Sigmoid colon (tissue), 7 donors: ENCODE data around the gene SYCP1. TPM values are rescaled to one million over a fixed set of nuclear protein-coding genes. Genes with fewer than 3 reads are reported as not detected.

Source experiments
- DNase-seq: peaks from one replicate; pipeline ENCODE4 v3.0.0-alpha.2; 2019
- H3K27ac ChIP-seq, 4 donors: fragments of 200-600 bp; sonication (generic); one replicate each; pipeline ENCODE4 v1.5.1; 2016 to 2019; ENCODE audit warnings: mild to moderate bottlenecking in 1 of 4
- H3K27me3 ChIP-seq, 3 donors: fragments of 200-600 bp; sonication (generic); one replicate each; pipeline ENCODE4 v1.5.1; 2019; ENCODE audit warnings: mild to moderate bottlenecking in 1 of 3
- H3K36me3 ChIP-seq, 4 donors: fragments of 200-600 bp; sonication (generic); one replicate each; pipeline ENCODE4 v1.5.1; 2016 to 2019
- H3K4me1 ChIP-seq, 4 donors: fragments of 200-600 bp; sonication (generic); one replicate each; pipeline ENCODE4 v1.5.1; 2017 to 2019
- H3K4me3 ChIP-seq, 4 donors: fragments of 200-600 bp; sonication (generic); one replicate each; pipeline ENCODE4 v1.5.1; 2017 to 2019; ENCODE audit warnings: mild to moderate bottlenecking in 2 of 4, moderate library complexity in 1 of 4
- H3K9me3 ChIP-seq, 4 donors: fragments of 200-600 bp in 3 of 4; sonication (generic) in 3 of 4; one replicate each; pipeline versions ENCODE4 v1.5.1 to v1.6.1; 2013 to 2019
- EP300 ChIP-seq, 4 donors: sonication (generic); formaldehyde crosslinking; IDR thresholded peaks; one replicate each; pipeline ENCODE4 v1.6.1; 2017; ENCODE audit warnings: antibody characterized with exemption in 4 of 4
- POLR2A ChIP-seq, 2 donors: fragments of 450-650 bp; IDR thresholded peaks; one replicate each; pipeline ENCODE4 v1.6.1; 2016; ENCODE audit warnings: antibody characterized with exemption in 2 of 2, mild to moderate bottlenecking in 2 of 2, moderate library complexity in 2 of 2
- POLR2AphosphoS5 ChIP-seq, 4 donors: sonication (generic); formaldehyde crosslinking; IDR thresholded peaks; one replicate each; pipeline ENCODE4 v1.6.1; 2017; ENCODE audit warnings: antibody characterized with exemption in 4 of 4
- WGBS, 2 donors: extraction: QIAGEN DNeasy Blood & Tissue Kit; methylation state at CpG; one replicate each; pipeline ENCODE4 v1.1.7; 2013; 5-methylcytosine and 5-hydroxymethylcytosine counted together
- intact Hi-C: fragments of 100-400 bp; cut with DNase I; formaldehyde crosslinking; loops from one replicate; pipeline ENCODE4 v1.15.1; 2023
- polyA plus RNA-seq, 3 donors: library from polyadenylated mRNA; stranded (reverse); fragments of 200-250 nt; gene quantifications; one replicate each; pipeline ENCODE4 v1.2.3, GENCODE V29; 2013
- total RNA-seq, 4 donors: library from RNA; depleted of rRNA; stranded (reverse); fragments of >200 nt; gene quantifications; one replicate each; pipeline ENCODE4 v1.1.0, GENCODE V29; 2016
- TF ChIP-seq, protein P1 (sequence below), 4 experiments: fragments of 450-650 bp in 3 of 4; fragments of 200-600 bp in 1 of 4; IDR thresholded peaks; one replicate each; pipeline ENCODE4 v1.5.1; 2016 to 2019; ENCODE audit warnings: antibody characterized with exemption in 4 of 4, mild to moderate bottlenecking in 3 of 4, moderate library complexity in 2 of 4
- donor health status: healthy with polysubstance abuse.
- donor health status: Bipolar disorder and iron deficiency.
- donor health status: healthy.

SYCP1 gene
- total and polyA plus RNA-seq, 7 donors: not detected

DNA sequence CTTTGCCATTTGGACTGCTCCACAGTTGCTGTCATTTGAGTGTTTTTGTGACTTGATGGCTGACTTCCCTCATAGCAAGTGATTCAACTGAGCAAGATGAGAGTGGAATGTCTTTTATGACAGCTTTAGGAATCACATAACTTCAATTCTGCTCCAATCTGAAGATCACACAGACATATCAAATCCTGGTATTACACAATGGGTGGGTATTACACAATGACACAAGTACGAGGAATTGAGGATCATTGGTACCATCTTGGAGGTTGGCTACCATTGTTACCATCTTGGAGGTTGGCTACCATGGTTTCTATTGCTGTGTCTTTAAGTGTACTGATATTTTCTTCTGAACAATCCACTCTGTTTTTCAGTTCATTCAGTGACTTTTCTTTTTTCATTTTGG lies 166.5 kb downstream of the SYCP1 start:
- DNase-seq: no peak
- 59 to 80% methylated on average over 1 of the region's 1 CpG for WGBS, 2 donors
- intact Hi-C loops: no loop called here
- H3K9me3 ChIP-seq: no peaks in the 10 kb centered on the region
- no peak overlapping the region for H3K4me3 ChIP-seq
- H3K27ac ChIP-seq: no peak overlapping the region
- no peaks in the 10 kb centered on the region for H3K36me3 ChIP-seq
- TF ChIP-seq POLR2AphosphoS5 (IDR thresholded peaks at IDR 0.05): no peak
- TF ChIP-seq, protein P1, sequence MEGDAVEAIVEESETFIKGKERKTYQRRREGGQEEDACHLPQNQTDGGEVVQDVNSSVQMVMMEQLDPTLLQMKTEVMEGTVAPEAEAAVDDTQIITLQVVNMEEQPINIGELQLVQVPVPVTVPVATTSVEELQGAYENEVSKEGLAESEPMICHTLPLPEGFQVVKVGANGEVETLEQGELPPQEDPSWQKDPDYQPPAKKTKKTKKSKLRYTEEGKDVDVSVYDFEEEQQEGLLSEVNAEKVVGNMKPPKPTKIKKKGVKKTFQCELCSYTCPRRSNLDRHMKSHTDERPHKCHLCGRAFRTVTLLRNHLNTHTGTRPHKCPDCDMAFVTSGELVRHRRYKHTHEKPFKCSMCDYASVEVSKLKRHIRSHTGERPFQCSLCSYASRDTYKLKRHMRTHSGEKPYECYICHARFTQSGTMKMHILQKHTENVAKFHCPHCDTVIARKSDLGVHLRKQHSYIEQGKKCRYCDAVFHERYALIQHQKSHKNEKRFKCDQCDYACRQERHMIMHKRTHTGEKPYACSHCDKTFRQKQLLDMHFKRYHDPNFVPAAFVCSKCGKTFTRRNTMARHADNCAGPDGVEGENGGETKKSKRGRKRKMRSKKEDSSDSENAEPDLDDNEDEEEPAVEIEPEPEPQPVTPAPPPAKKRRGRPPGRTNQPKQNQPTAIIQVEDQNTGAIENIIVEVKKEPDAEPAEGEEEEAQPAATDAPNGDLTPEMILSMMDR (IDR thresholded peaks at IDR 0.05): no peak
- TF ChIP-seq POLR2A (IDR thresholded peaks at IDR 0.05): no peak
- no peak for TF ChIP-seq EP300 (IDR thresholded peaks at IDR 0.05)
- H3K27me3 ChIP-seq: no peaks in the 10 kb centered on the region
- no peaks in the 10 kb centered on the region for H3K4me1 ChIP-seq

DNA sequence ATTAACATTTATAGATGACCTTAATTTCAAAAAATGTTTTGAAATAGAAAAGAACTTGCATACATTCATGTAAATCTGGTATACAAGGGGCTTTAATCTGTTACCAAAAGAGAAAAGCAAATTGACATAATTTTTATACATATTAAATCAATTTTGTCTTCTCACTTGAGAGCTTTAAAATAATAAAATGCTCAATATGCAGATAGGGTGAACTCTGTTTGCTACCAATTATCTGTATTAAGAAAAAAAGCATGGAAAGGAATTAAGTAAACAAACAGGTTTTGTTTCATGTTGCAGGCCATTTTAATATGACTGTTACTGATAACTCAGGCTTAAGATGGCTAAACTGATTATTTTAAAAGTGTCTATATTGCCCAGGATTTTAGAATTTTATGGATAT lies 168.9 kb downstream of the SYCP1 start:
- no peaks in the 10 kb centered on the region for H3K9me3 ChIP-seq
- H3K27ac ChIP-seq: no peak overlapping the region
- intact Hi-C loops: no loop called here
- no peaks in the 10 kb centered on the region for H3K4me1 ChIP-seq
- no peak overlapping the region for H3K4me3 ChIP-seq
- no peak for DNase-seq
- H3K36me3 ChIP-seq: no peaks in the 10 kb centered on the region
- TF ChIP-seq EP300 (IDR thresholded peaks at IDR 0.05): no peak
- TF ChIP-seq, protein P1 (IDR thresholded peaks at IDR 0.05): no peak
- no peak for TF ChIP-seq POLR2A (IDR thresholded peaks at IDR 0.05)
- H3K27me3 ChIP-seq: no peaks in the 10 kb centered on the region

DNA sequence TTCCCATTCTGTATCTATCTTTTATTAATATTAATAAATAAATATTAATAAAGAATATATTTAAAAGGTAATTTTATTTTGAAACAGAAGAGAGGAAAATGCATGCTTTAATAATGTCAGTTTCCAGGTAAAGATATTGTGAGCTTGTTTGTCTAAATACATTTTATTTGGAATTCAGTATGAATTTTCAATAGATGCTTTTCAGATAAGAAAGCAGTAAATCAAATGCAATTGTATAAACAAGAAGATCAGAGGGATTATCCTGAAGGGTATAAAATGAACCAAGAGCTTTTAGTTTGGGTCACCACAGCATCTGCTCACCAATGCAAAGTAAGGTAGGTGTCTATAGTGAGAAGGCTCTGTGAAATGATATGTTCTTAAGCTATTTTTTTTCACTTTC lies 174.9 kb downstream of the SYCP1 start, which contains the start of gene TSHB:
Gene TSHB, plus strand, starts transcription at position 301 of the 400 bp plus-strand sequence. CDS start 3,537 bp downstream, outside the sequence.
- Histone ChIP-seq H3K4me1 (no peaks in the 10 kb centered on the region), H3K27me3 (no peaks in the 10 kb centered on the region), H3K9me3 (no peaks in the 10 kb centered on the region), H3K36me3 (no peaks in the 10 kb centered on the region), H3K27ac (no peak within 1 kb of the TSS), H3K4me3 (no peak within 1 kb of the TSS)
- TF ChIP-seq EP300 (IDR thresholded peaks at IDR 0.05) (no peak), POLR2AphosphoS5 (IDR thresholded peaks at IDR 0.05) (no peak)
- no peak for DNase-seq
- intact Hi-C loops: no loop called here

DNA sequence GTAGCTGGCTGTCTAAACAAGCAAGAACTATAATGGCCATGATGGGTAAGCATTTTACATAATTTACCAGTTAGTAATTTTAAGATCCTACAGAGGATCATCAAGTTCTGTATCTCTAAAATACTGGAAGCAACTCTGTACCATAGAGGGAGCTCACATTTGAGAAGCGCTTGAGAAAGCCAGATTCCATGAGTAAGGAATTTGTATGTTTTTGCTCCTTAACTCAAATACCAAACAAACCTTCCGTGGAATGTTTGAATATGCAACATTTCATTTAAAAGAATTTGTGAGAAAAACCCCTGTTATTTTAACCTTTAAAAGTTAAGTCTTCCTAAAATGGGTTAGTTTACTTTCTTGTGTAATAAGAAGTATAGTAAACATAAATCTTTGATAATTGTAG lies 176.9 kb downstream of the SYCP1 start:
- Histone ChIP-seq H3K27me3 (no peaks in the 10 kb centered on the region), H3K36me3 (no peaks in the 10 kb centered on the region), H3K9me3 (no peaks in the 10 kb centered on the region), H3K4me3 (no peak overlapping the region), H3K4me1 (peaks cover 0 to under 1% (median 0%) of the 10 kb centered on the region in 4 donors), H3K27ac (no peak overlapping the region)
- DNase-seq: no peak
- intact Hi-C loops: no loop called here
- WGBS, 2 donors: 65 to 76% methylated on average over 2 of the region's 2 CpGs
- no peak for TF ChIP-seq POLR2AphosphoS5 (IDR thresholded peaks at IDR 0.05)
- TF ChIP-seq, protein P1 (IDR thresholded peaks at IDR 0.05): no peak
- no peak for TF ChIP-seq EP300 (IDR thresholded peaks at IDR 0.05)
- TF ChIP-seq POLR2A (IDR thresholded peaks at IDR 0.05): no peak

DNA sequence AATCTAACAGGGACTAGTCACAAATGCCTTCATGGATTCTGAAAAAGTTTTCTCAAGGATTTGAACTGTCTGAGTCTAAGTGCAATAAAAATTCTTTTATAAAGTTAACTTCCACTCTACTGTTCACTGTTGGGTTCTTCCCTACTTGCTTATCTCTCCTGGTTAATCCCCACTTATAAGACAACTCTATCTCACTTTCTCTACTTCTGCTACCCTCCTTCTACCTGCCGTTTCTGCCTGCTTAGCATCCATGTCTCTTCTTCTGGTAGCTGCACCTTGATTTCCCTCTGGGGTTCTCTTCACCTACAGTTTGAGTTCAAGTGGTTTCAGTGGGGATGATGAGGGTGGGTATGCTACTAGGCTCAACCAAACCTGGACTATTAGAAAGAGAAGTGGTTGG lies 181.0 kb downstream of the SYCP1 start:
- Histone ChIP-seq H3K36me3 (peaks cover 0 to 8% (median 0%) of the 10 kb centered on the region in 4 donors), H3K27me3 (no peaks in the 10 kb centered on the region), H3K4me1 (peaks cover 0 to 24% (median 18%) of the 10 kb centered on the region in 4 donors), H3K4me3 (no peak overlapping the region), H3K27ac (no peak overlapping the region), H3K9me3 (no peaks in the 10 kb centered on the region)
- intact Hi-C loops: loop anchor here (5.0 kb wide), 1 partner anchor 53 kb away; no protein-coding TSS in a partner anchor
- 77 to 86% methylated on average over 1 of the region's 1 CpG for WGBS, 2 donors
- TF ChIP-seq, protein P1 (IDR thresholded peaks at IDR 0.05): no peak
- TF ChIP-seq EP300 (IDR thresholded peaks at IDR 0.05): no peak
- TF ChIP-seq POLR2AphosphoS5 (IDR thresholded peaks at IDR 0.05): no peak
- no peak for TF ChIP-seq POLR2A (IDR thresholded peaks at IDR 0.05)
- DNase-seq: no peak
